Testis (tissue), 2 donors: ENCODE data around the gene ZDHHC17.

Experiments used
- CTCF ChIP-seq, 3 experiments: fragments of 450-650 bp in 2 of 3; fragments of 200-600 bp in 1 of 3; sonication (generic) in 1 of 3; IDR thresholded peaks; one replicate each; pipeline ENCODE4 v1.5.1; 2016 to 2019; ENCODE audit warnings: antibody characterized with exemption in 3 of 3, mild to moderate bottlenecking in 2 of 3, moderate library complexity in 1 of 3
- POLR2A ChIP-seq: fragments of 450-650 bp; IDR thresholded peaks from one replicate; pipeline ENCODE4 v1.6.1; 2017; ENCODE audit warnings: antibody characterized with exemption, mild to moderate bottlenecking, moderate library complexity

DNA sequence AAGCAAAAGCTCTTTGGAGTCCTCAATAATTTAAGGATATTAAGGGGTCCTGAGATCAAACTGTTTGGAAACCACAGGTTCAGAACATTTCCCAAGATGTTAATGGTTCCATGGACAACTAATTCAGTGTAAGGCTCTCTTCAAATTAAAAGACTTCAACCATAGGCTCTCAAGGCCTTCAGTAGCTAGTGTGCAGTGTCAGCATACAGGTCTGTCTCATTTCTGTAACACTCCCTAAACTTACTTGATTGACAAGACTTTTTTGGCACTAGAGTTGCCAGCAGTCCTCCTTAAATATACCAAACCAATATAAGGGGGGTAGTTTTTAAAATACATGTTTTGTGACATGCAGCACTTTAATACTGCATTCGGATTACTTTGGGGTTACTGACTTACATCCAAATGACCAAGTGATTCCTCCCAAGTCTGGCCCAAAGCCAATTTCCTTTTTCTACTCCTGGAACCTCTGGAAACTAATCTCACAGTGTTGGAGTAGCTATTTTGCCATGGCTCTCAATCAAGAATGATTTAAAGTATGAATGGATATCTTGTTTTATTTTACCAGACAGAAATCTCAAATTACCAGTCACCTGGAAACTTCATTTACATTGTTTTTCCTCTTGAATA, 92.2 kb downstream of the ZDHHC17 start:
- no peak for TF ChIP-seq CTCF (IDR thresholded peaks at IDR 0.05)
- no peak for TF ChIP-seq POLR2A
